Kidney (tissue), 14 donors: ENCODE measurements around the gene ATP1A1. TPM values are rescaled to one million over a fixed set of nuclear protein-coding genes. Genes with fewer than 3 reads are reported as not detected.

Source experiments
- DNase-seq, 5 donors: peaks; one replicate each; pipeline ENCODE4 v3.0.0-alpha.2; 2013 to 2020
- FAIRE-seq: peaks from 2 replicates; lab custom pipeline; 2012; peaks lifted over from hg19 to GRCh38; lab: Jason Lieb, UNC
- H3K27ac ChIP-seq, 2 donors: one replicate each; pipeline ENCODE4 v1.7.0; 2013; ENCODE audit warnings: low read depth in 2 of 2, low read length in 2 of 2, inconsistent platforms in 1 of 2
- H3K27me3 ChIP-seq: one replicate; pipeline ENCODE4 v1.7.1; 2013; ENCODE audit warnings: low read length, inconsistent platforms; ENCODE audit not compliant: control insufficient read depth, insufficient read depth
- H3K36me3 ChIP-seq, 3 donors: one replicate each; pipeline versions ENCODE4 v1.7.0 to v1.7.1; 2013; ENCODE audit warnings: low read length in 3 of 3, control low read depth in 1 of 3, inconsistent platforms in 1 of 3; ENCODE audit not compliant: insufficient read depth in 3 of 3, control insufficient read depth in 2 of 3
- H3K4me1 ChIP-seq, 3 donors: one replicate each; pipeline versions ENCODE4 v1.7.0 to v1.7.1; 2013; ENCODE audit warnings: low read length in 3 of 3, inconsistent platforms in 1 of 3, low read depth in 1 of 3; ENCODE audit not compliant: control insufficient read depth in 2 of 3, insufficient read depth in 2 of 3
- H3K4me3 ChIP-seq, 3 donors: one replicate each; pipeline versions ENCODE4 v1.7.0 to v1.8.1; 2013; ENCODE audit warnings: low read length in 3 of 3, control low read depth in 1 of 3, inconsistent platforms in 1 of 3
- H3K9ac ChIP-seq, 3 donors: one replicate each; pipeline versions ENCODE4 v1.7.0 to v1.7.1; 2013; ENCODE audit warnings: low read length in 3 of 3, control low read depth in 1 of 3, inconsistent platforms in 1 of 3
- H3K9me3 ChIP-seq, 3 donors: one replicate each; pipeline versions ENCODE4 v1.7.0 to v1.7.1; 2013; ENCODE audit warnings: low read length in 3 of 3, control low read depth in 1 of 3, inconsistent platforms in 1 of 3; ENCODE audit not compliant: control insufficient read depth in 2 of 3, insufficient read depth in 1 of 3
- CTCF ChIP-seq: IDR thresholded peaks from 3 replicates; pipeline ENCODE4 v1.5.1; 2012; ENCODE audit warnings: mild to moderate bottlenecking, moderate library complexity, borderline replicate concordance; ENCODE audit not compliant: insufficient read depth; ENCODE audit errors: extremely low read depth
- intact Hi-C: fragments of 100-400 bp; cut with DNase I; formaldehyde crosslinking; loops from one replicate; pipeline ENCODE4 v1.11.1; 2022
- polyA plus RNA-seq: library from polyadenylated mRNA; stranded (reverse); fragments of 350-450 nt; fragmentation: Illumina TruSeq; extraction: RNeasy Lipid Tissue Mini Kit (QIAGEN cat#74804); gene quantifications from one replicate; pipeline ENCODE4 v1.2.3, GENCODE V29; 2014; ENCODE audit warnings: low read depth, low replicate concordance; ENCODE audit not compliant: insufficient read depth
- total RNA-seq: library from RNA; stranded (reverse); fragmentation: NEBNext Ultra II Directional; extraction: Animal tissue kit (Norgen Biotek cat#: 25700); gene quantifications from one replicate; pipeline ENCODE4 v1.2.1, GENCODE V29; 2021
- donor health status: control.
- donor health status: control.
- donor health status: control.
- donor health status: control.
- donor health status: control.
- donor health status: DM: yes; HTN: yes; CAD: no.
- donor health status: Normal renal cell carcinoma (clear cell type).

ATP1A1 gene
- total and polyA plus RNA-seq, 2 donors from 2014 or later: 1,218 to 2,241 TPM

DNA sequence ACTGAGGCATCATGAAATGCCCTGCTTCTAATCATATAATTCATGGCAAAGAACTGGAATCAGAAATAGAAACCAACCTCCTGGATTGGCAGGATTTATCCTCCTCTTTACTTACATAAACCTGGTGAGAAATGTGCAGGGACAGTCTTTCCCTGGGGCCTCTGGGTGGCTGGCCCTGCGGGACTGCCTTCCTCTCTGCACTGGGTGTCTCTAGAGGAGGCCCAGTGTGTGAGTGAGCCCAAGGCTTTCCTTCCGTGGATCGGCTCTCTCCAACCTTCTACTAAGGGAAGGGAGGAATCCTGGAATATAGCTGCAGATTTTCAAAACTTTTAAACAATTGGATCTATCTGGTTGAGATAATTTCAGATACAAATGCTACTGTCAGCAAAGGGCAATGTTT, 11.4 kb upstream of the ATP1A1 start:
- peaks cover 4 to 9% (median 5%) of the 10 kb centered on the region in 3 donors for H3K4me1 ChIP-seq
- FAIRE-seq: no peak
- no peaks in the 10 kb centered on the region for H3K9me3 ChIP-seq
- peak overlapping the region in 1 of 3 donors; percentile 29 for H3K9ac ChIP-seq
- intact Hi-C loops: no loop called here
- no peak overlapping the region for H3K4me3 ChIP-seq
- H3K27me3 ChIP-seq: no peaks in the 10 kb centered on the region
- no peaks in the 10 kb centered on the region for H3K36me3 ChIP-seq
- no peak for TF ChIP-seq CTCF
- no peak overlapping the region for H3K27ac ChIP-seq
- no peak for DNase-seq

DNA sequence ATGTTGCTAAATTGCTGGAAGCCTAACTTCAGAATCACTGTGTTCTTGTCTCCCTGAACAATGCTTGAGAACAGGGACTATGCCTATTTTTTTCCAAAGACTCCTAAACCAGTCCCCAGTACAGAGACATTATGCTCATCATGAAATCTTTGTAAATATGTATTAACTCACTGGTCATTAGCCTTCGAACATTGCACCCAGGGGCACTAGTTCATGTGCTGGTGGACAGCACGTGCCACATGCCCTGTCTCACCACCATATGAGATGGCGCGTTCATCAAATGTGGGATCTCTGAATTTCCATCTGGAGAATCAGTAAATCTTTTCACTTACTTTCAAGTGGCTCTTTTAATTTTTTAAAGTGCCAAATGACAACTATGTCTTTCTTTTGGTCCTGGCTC, 11.0 kb upstream of the ATP1A1 start:
- H3K27me3 ChIP-seq: no peaks in the 10 kb centered on the region
- peaks cover 4 to 9% (median 5%) of the 10 kb centered on the region in 3 donors for H3K4me1 ChIP-seq
- H3K9ac ChIP-seq: no peak overlapping the region
- H3K36me3 ChIP-seq: no peaks in the 10 kb centered on the region
- DNase-seq (no peak), FAIRE-seq (no peak)
- no peaks in the 10 kb centered on the region for H3K9me3 ChIP-seq
- no peak for TF ChIP-seq CTCF
- intact Hi-C loops: no loop called here
- no peak overlapping the region for H3K4me3 ChIP-seq
- no peak overlapping the region for H3K27ac ChIP-seq

DNA sequence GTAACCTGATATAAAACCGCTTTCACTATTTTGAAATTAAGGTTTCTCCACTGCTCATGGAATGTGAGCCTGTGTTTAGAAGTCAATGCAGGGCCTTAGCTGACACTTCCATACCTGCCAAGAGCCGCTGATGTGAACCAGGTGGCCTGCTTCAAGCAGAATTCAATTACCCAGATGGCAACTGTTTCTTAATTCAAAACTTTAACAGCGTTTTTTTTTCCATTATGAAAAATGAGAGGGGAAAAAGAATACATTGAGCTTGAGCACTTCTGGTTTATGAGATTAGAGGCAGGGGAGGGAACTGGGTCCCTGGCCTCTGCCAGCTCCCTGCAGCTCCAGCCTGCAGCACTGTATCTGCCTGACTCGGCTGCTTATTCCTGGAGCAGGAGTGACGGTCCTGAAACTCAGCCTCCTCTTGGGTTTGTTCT, 7.7 kb upstream of the ATP1A1 start:
- Histone ChIP-seq H3K36me3 (no peaks in the 10 kb centered on the region), H3K9me3 (no peaks in the 10 kb centered on the region), H3K27ac (peak overlapping the region in 1 of 2 donors; percentile 68), H3K27me3 (no peaks in the 10 kb centered on the region), H3K4me3 (no peak overlapping the region), H3K4me1 (peaks cover 4 to 9% (median 5%) of the 10 kb centered on the region in 3 donors), H3K9ac (no peak overlapping the region)
- DNase-seq (peak in 4 of 5 donors; percentile 65 to 80 (median 70)), FAIRE-seq (no peak)
- no peak for TF ChIP-seq CTCF
- intact Hi-C loops: no loop called here

- Histone ChIP-seq H3K4me3 (no peak overlapping the region), H3K27ac (peak overlapping the region; percentile 35 to 68), H3K4me1 (peaks cover 4 to 9% (median 5%) of the 10 kb centered on the region in 3 donors), H3K36me3 (no peaks in the 10 kb centered on the region), H3K9me3 (no peaks in the 10 kb centered on the region), H3K27me3 (no peaks in the 10 kb centered on the region), H3K9ac (no peak overlapping the region)
- TF ChIP-seq CTCF: no peak
- FAIRE-seq: no peak
- intact Hi-C loops: no loop called here
- DNase-seq: peak in 1 of 5 donors; percentile 32
Observed at GRCh38 chr1:116365857-116366256, 7.2 kb upstream of the ATP1A1 start.
